Activated T-cell treated with anti-CD3 and anti-CD28 coated beads, Interleukin-2, amount 50 U/mL, for 4 hours (primary cell): ENCODE results near the gene KIF1A. TPM values are rescaled to one million over a fixed set of nuclear protein-coding genes. Genes with fewer than 3 reads are reported as not detected.
"Not testable (repeated sequence)": the region's sequence is repeated elsewhere in the genome, so short reads cannot be mapped to it uniquely, and the experiment has no call there.

Experiments
- ATAC-seq, 2 donors: fragments of 200-7000 bp; cut with Tn5 transposase; one replicate each; pipeline ENCODE4 v1.10.0; 2021
- DNase-seq: peaks from one replicate; pipeline ENCODE4 v3.0.0-alpha.2; 2020
- H3K27me3 Mint-ChIP-seq: one replicate; pipeline ENCODE4 v1.8.0; 2021; ENCODE audit warnings: low read depth, mixed read lengths
- H3K36me3 Mint-ChIP-seq: one replicate; pipeline ENCODE4 v1.8.0; 2022; ENCODE audit warnings: mixed read lengths; ENCODE audit not compliant: insufficient read depth
- H3K4me1 Mint-ChIP-seq: one replicate; pipeline ENCODE4 v1.8.0; 2021; ENCODE audit warnings: low read depth, mixed read lengths
- H3K4me3 Mint-ChIP-seq: one replicate; pipeline ENCODE4 v1.8.0; 2021; ENCODE audit warnings: mild to moderate bottlenecking, moderate library complexity, mixed read lengths
- H3K9me3 Mint-ChIP-seq: one replicate; pipeline ENCODE4 v1.8.0; 2021; ENCODE audit warnings: mixed read lengths
- total RNA-seq, 3 donors: library from RNA; stranded (reverse); gene quantifications; one replicate each; pipeline ENCODE4 v1.2.1, GENCODE V29; 2021

The KIF1A gene
- total RNA-seq, 3 donors from 2014 or later, result 2.5 to 4.5 (median 3.1) TPM

GRCh38 chr2:240852671-240853314, 32.8 kb upstream of the KIF1A start:
- no peak for ATAC-seq
- H3K9me3 Mint-ChIP-seq, result peaks cover 8% of the 10 kb centered on the region
- H3K4me3 Mint-ChIP-seq, result no peak overlapping the region
- no peaks in the 10 kb centered on the region for H3K4me1 Mint-ChIP-seq
- H3K36me3 Mint-ChIP-seq, result no peaks in the 10 kb centered on the region
- DNase-seq, result no peak
- H3K27me3 Mint-ChIP-seq, result peaks cover 5% of the 10 kb centered on the region

- Mint-ChIP-seq H3K9me3 (peaks cover 8% of the 10 kb centered on the region), H3K4me3 (no peak overlapping the region), H3K27me3 (peaks cover 5% of the 10 kb centered on the region), H3K4me1 (no peaks in the 10 kb centered on the region), H3K36me3 (no peaks in the 10 kb centered on the region)
- peak; percentile 85 for DNase-seq
- ATAC-seq, result peak; percentile 91 to 95
Observed at GRCh38 chr2:240851078-240851991, 31.3 kb upstream of the KIF1A start.

- Mint-ChIP-seq H3K4me1 (no peaks in the 10 kb centered on the region), H3K27me3 (peaks cover 5% of the 10 kb centered on the region), H3K9me3 (peaks cover 8% of the 10 kb centered on the region), H3K4me3 (no peak overlapping the region), H3K36me3 (no peaks in the 10 kb centered on the region)
- ATAC-seq (no peak), DNase-seq (no peak)
Observed at GRCh38 chr2:240850756-240851077, 30.7 kb upstream of the KIF1A start.

- Mint-ChIP-seq H3K27me3 (peaks cover 3% of the 10 kb centered on the region), H3K4me1 (no peaks in the 10 kb centered on the region), H3K4me3 (no peak overlapping the region), H3K36me3 (no peaks in the 10 kb centered on the region), H3K9me3 (peaks cover 8% of the 10 kb centered on the region)
- no peak for DNase-seq
- no peak for ATAC-seq
Observed at GRCh38 chr2:240850026-240850425, 30.0 kb upstream of the KIF1A start.

- peaks cover 1% of the 10 kb centered on the region for H3K9me3 Mint-ChIP-seq
- peaks cover 3% of the 10 kb centered on the region for H3K27me3 Mint-ChIP-seq
- H3K4me1 Mint-ChIP-seq, result no peaks in the 10 kb centered on the region
- H3K4me3 Mint-ChIP-seq, result no peak overlapping the region
- no peaks in the 10 kb centered on the region for H3K36me3 Mint-ChIP-seq
- no peak for DNase-seq
- ATAC-seq, result no peak
Observed at GRCh38 chr2:240848900-240849680, 29.1 kb upstream of the KIF1A start.

GRCh38 chr2:240847817-240848216, 27.8 kb upstream of the KIF1A start:
- no peaks in the 10 kb centered on the region for H3K4me1 Mint-ChIP-seq
- H3K4me3 Mint-ChIP-seq, result no peak overlapping the region
- ATAC-seq, result no peak
- peaks cover 3% of the 10 kb centered on the region for H3K27me3 Mint-ChIP-seq
- no peak for DNase-seq
- no peaks in the 10 kb centered on the region for H3K36me3 Mint-ChIP-seq
- no peaks in the 10 kb centered on the region for H3K9me3 Mint-ChIP-seq

- no peaks in the 10 kb centered on the region for H3K9me3 Mint-ChIP-seq
- H3K27me3 Mint-ChIP-seq, result no peaks in the 10 kb centered on the region
- H3K4me1 Mint-ChIP-seq, result no peaks in the 10 kb centered on the region
- H3K4me3 Mint-ChIP-seq, result no peak overlapping the region
- ATAC-seq, result no peak
- no peak for DNase-seq
- H3K36me3 Mint-ChIP-seq, result no peaks in the 10 kb centered on the region
Observed at GRCh38 chr2:240846873-240847595, 27.0 kb upstream of the KIF1A start.

GRCh38 chr2:240846309-240846708, 26.3 kb upstream of the KIF1A start:
- not testable (repeated sequence) for H3K9me3 Mint-ChIP-seq, H3K27me3 Mint-ChIP-seq, DNase-seq, H3K4me1 Mint-ChIP-seq, H3K4me3 Mint-ChIP-seq, H3K36me3 Mint-ChIP-seq, ATAC-seq

- Mint-ChIP-seq H3K9me3 (no peaks in the 10 kb centered on the region), H3K27me3 (peaks cover 13% of the 10 kb centered on the region)
Observed at GRCh38 chr2:240840435-240841060, 20.5 kb upstream of the KIF1A start.

GRCh38 chr2:240839152-240840143, 19.4 kb upstream of the KIF1A start:
- Mint-ChIP-seq H3K4me1 (no peaks in the 10 kb centered on the region), H3K27me3 (peaks cover 16% of the 10 kb centered on the region), H3K36me3 (no peaks in the 10 kb centered on the region), H3K4me3 (no peak overlapping the region), H3K9me3 (no peaks in the 10 kb centered on the region)
- DNase-seq (no peak), ATAC-seq (no peak)

More at GRCh38 chr2:240840435-240841060, 20.5 kb upstream of the KIF1A start:
- Mint-ChIP-seq H3K4me3 (no peak overlapping the region), H3K36me3 (no peaks in the 10 kb centered on the region), H3K4me1 (no peaks in the 10 kb centered on the region)
- peak in 1 of 2 donors; percentile 60 for ATAC-seq
- no peak for DNase-seq

GRCh38 chr2:240837621-240838020, 17.6 kb upstream of the KIF1A start:
- no peaks in the 10 kb centered on the region for H3K4me1 Mint-ChIP-seq
- H3K9me3 Mint-ChIP-seq, result no peaks in the 10 kb centered on the region
- no peaks in the 10 kb centered on the region for H3K36me3 Mint-ChIP-seq
- H3K4me3 Mint-ChIP-seq, result no peak overlapping the region
- peaks cover 16% of the 10 kb centered on the region for H3K27me3 Mint-ChIP-seq
- DNase-seq, result no peak
- ATAC-seq, result no peak

- DNase-seq (no peak), ATAC-seq (no peak)
- Mint-ChIP-seq H3K9me3 (no peaks in the 10 kb centered on the region), H3K27me3 (peaks cover 16% of the 10 kb centered on the region), H3K4me1 (peaks cover under 1% of the 10 kb centered on the region), H3K4me3 (no peak overlapping the region), H3K36me3 (no peaks in the 10 kb centered on the region)
Observed at GRCh38 chr2:240836781-240837467, 16.9 kb upstream of the KIF1A start.
